Liver (tissue), 9 donors: ENCODE measurements around the gene GAS2L1. TPM values are rescaled to one million over a fixed set of nuclear protein-coding genes. Genes with fewer than 3 reads are reported as not detected.

Source experiments
- DNase-seq: peaks from one replicate; pipeline ENCODE4 v3.0.0-alpha.2; 2017; ENCODE audit warnings: low spot score
- H3K27ac ChIP-seq, 2 donors: one replicate each; pipeline ENCODE4 v1.7.0; 2013; ENCODE audit warnings: inconsistent platforms in 2 of 2, low read length in 2 of 2, control low read depth in 1 of 2, low read depth in 1 of 2, mild to moderate bottlenecking in 1 of 2
- H3K27me3 ChIP-seq, 4 donors: one replicate each; pipeline versions ENCODE4 v1.6.1 to v1.7.0; 2013; ENCODE audit warnings: low read length in 3 of 4, inconsistent platforms in 1 of 4, mild to moderate bottlenecking in 1 of 4, moderate library complexity in 1 of 4; ENCODE audit not compliant: control insufficient read depth in 4 of 4, insufficient read depth in 4 of 4
- H3K36me3 ChIP-seq, 4 donors: one replicate each; pipeline versions ENCODE4 v1.6.1 to v1.7.0; 2013; ENCODE audit warnings: low read length in 3 of 4, mild to moderate bottlenecking in 3 of 4, low read depth in 1 of 4, moderate library complexity in 1 of 4; ENCODE audit not compliant: control insufficient read depth in 4 of 4, insufficient read depth in 3 of 4
- H3K4me1 ChIP-seq, 4 donors: one replicate each; pipeline versions ENCODE4 v1.6.1 to v1.7.0; 2013; ENCODE audit warnings: low read length in 3 of 4, mild to moderate bottlenecking in 3 of 4, moderate library complexity in 1 of 4; ENCODE audit not compliant: control insufficient read depth in 4 of 4, insufficient read depth in 4 of 4
- H3K4me3 ChIP-seq, 3 donors: one replicate each; pipeline versions ENCODE4 v1.6.1 to v1.7.0; 2013; ENCODE audit warnings: low read length in 3 of 3, control low read depth in 1 of 3, low read depth in 1 of 3, mild to moderate bottlenecking in 1 of 3
- H3K9ac ChIP-seq, 2 donors: one replicate each; pipeline ENCODE4 v1.7.0; 2013; ENCODE audit warnings: low read length in 2 of 2, mild to moderate bottlenecking in 2 of 2, moderate library complexity in 2 of 2, control low read depth in 1 of 2, low read depth in 1 of 2
- H3K9me3 ChIP-seq, 4 donors: one replicate each; pipeline versions ENCODE4 v1.6.1 to v1.7.0; 2013; ENCODE audit warnings: low read length in 3 of 4; ENCODE audit not compliant: control insufficient read depth in 4 of 4
- ATF3 ChIP-seq: IDR thresholded peaks from 2 replicates; pipeline ENCODE4 v1.6.1; 2016; ENCODE audit warnings: antibody characterized with exemption
- CTCF ChIP-seq: fragments of 150-350 bp; IDR thresholded peaks from 2 replicates; pipeline ENCODE4 v1.5.1; 2017; ENCODE audit warnings: improper control_type of control experiment, low read depth, low read length; ENCODE audit not compliant: missing input control
- EGR1 ChIP-seq, 2 donors: IDR thresholded peaks; 2 replicates each; pipeline ENCODE4 v1.6.1; 2016 to 2018; ENCODE audit warnings: antibody characterized with exemption in 2 of 2, low read depth in 2 of 2
- FOXA1 ChIP-seq: IDR thresholded peaks from 2 replicates; pipeline ENCODE4 v1.6.1; 2016; ENCODE audit warnings: antibody characterized with exemption
- FOXA2 ChIP-seq: IDR thresholded peaks from 2 replicates; pipeline ENCODE4 v1.6.1; 2016; ENCODE audit warnings: antibody characterized with exemption
- GABPA ChIP-seq, 2 donors: IDR thresholded peaks in 1 of 2; conservative IDR thresholded peaks in 1 of 2; 2 replicates each; pipeline ENCODE4 v1.6.1; 2016; ENCODE audit warnings: antibody characterized with exemption in 2 of 2, mild to moderate bottlenecking in 1 of 2, moderate library complexity in 1 of 2
- HNF4A ChIP-seq, 2 donors: conservative IDR thresholded peaks; 2 replicates each; pipeline ENCODE4 v1.6.1; 2016; ENCODE audit warnings: antibody characterized with exemption in 2 of 2, mild to moderate bottlenecking in 2 of 2
- HNF4G ChIP-seq: IDR thresholded peaks from 2 replicates; pipeline ENCODE4 v1.6.1; 2016; ENCODE audit warnings: antibody characterized with exemption
- JUND ChIP-seq, 2 donors: IDR thresholded peaks; 2 replicates each; pipeline ENCODE4 v1.6.1; 2016; ENCODE audit warnings: antibody characterized with exemption in 2 of 2
- MAX ChIP-seq: IDR thresholded peaks from 2 replicates; pipeline ENCODE4 v1.6.1; 2016; ENCODE audit warnings: antibody characterized with exemption
- NR2F2 ChIP-seq: IDR thresholded peaks from 2 replicates; pipeline ENCODE4 v1.6.1; 2016; ENCODE audit warnings: antibody characterized with exemption
- RAD21 ChIP-seq, 2 donors: IDR thresholded peaks; 2 replicates each; pipeline ENCODE4 v1.6.1; 2016; ENCODE audit warnings: antibody characterized with exemption in 2 of 2, mild to moderate bottlenecking in 2 of 2
- REST ChIP-seq: IDR thresholded peaks from 2 replicates; pipeline ENCODE4 v1.6.1; 2016; ENCODE audit warnings: antibody characterized with exemption, mild to moderate bottlenecking
- RXRA ChIP-seq, 2 donors: IDR thresholded peaks; 2 replicates each; pipeline ENCODE4 v1.6.1; 2017 to 2018; ENCODE audit warnings: antibody characterized with exemption in 2 of 2, mild to moderate bottlenecking in 1 of 2
- SP1 ChIP-seq: IDR thresholded peaks from 2 replicates; pipeline ENCODE4 v1.6.1; 2018; ENCODE audit warnings: antibody characterized with exemption, mild to moderate bottlenecking
- TAF1 ChIP-seq: conservative IDR thresholded peaks from 2 replicates; pipeline ENCODE4 v1.6.1; 2016; ENCODE audit warnings: antibody characterized with exemption, mild to moderate bottlenecking
- YY1 ChIP-seq: IDR thresholded peaks from 2 replicates; pipeline ENCODE4 v1.6.1; 2016; ENCODE audit warnings: antibody characterized with exemption, mild to moderate bottlenecking
- ZBTB33 ChIP-seq: IDR thresholded peaks from 2 replicates; pipeline ENCODE4 v1.6.1; 2016; ENCODE audit warnings: antibody characterized with exemption
- WGBS: extraction: QIAGEN DNeasy Blood & Tissue Kit; methylation state at CpG from one replicate; pipeline ENCODE4 v1.1.7; 2013; 5-methylcytosine and 5-hydroxymethylcytosine counted together
- polyA plus RNA-seq, 2 donors: library from polyadenylated mRNA; stranded (reverse) in 1 of 2; unstranded in 1 of 2; fragments of 200-250 nt in 1 of 2; fragments of >200 nt in 1 of 2; fragmentation: Nextera tagmentation in 1 of 2; extraction: Ambion mirVana in 1 of 2; gene quantifications; one replicate each; pipeline versions ENCODE4 v1.2.1 to v1.2.3, GENCODE V29; 2013 to 2015
- total RNA-seq, 2 donors: library from RNA; depleted of rRNA; stranded (reverse); fragments of >200 nt; gene quantifications; one replicate each; pipeline ENCODE4 v1.2.3, GENCODE V29; 2014
- donor health status: healthy.
- donor health status: healthy.
- donor health status: healthy.
- donor health status: healthy.
- donor health status: healthy.

Gene GAS2L1
- total and polyA plus RNA-seq, 4 donors: 4.0 to 11.4 (median 8.9) TPM

GRCh38 chr22:29335656-29336055, 29.2 kb downstream of the GAS2L1 start:
- TF ChIP-seq TAF1 (no peak), RAD21 (IDR thresholded peaks at IDR 0.05) (no peak), ZBTB33 (no peak), NR2F2 (no peak), FOXA1 (no peak), EGR1 (IDR thresholded peaks at IDR 0.05; ENCODE audit: low read depth in 2 of 2) (no peak)
- Histone ChIP-seq H3K9ac (no peak overlapping the region), H3K27me3 (no peaks in the 10 kb centered on the region), H3K4me3 (no peak overlapping the region), H3K36me3 (peaks cover 7 to 33% (median 12%) of the 10 kb centered on the region in 4 donors), H3K4me1 (peaks cover 5 to 49% (median 38%) of the 10 kb centered on the region in 4 donors), H3K27ac (peak overlapping the region in 1 of 2 donors; percentile 94), H3K9me3 (no peaks in the 10 kb centered on the region)
- no peak for DNase-seq
- whole genome bisulfite sequencing: 91% methylated on average over 11 of the region's 11 CpGs

- TF ChIP-seq JUND (IDR thresholded peaks at IDR 0.05): peak in 1 of 2 donors; percentile 39
- no peak for TF ChIP-seq FOXA1
- no peak for TF ChIP-seq CTCF
- peak; percentile 69 for TF ChIP-seq YY1
- TF ChIP-seq ATF3: no peak
- TF ChIP-seq FOXA2: no peak
- TF ChIP-seq TAF1: no peak
- TF ChIP-seq MAX: peak; percentile 45
- TF ChIP-seq NR2F2: peak; percentile 30
- TF ChIP-seq RAD21 (IDR thresholded peaks at IDR 0.05): peak; percentile 23 to 38
- TF ChIP-seq HNF4A (conservative IDR thresholded peaks at IDR 0.05): peak; percentile 74 to 76
- TF ChIP-seq REST: peak; percentile 28
- peak; percentile 74 to 76 for TF ChIP-seq RXRA (IDR thresholded peaks at IDR 0.05)
- no peak for TF ChIP-seq EGR1 (IDR thresholded peaks at IDR 0.05; ENCODE audit: low read depth in 2 of 2)
- TF ChIP-seq SP1: peak; percentile 94
- TF ChIP-seq ZBTB33: no peak
- TF ChIP-seq HNF4G: no peak
- TF ChIP-seq GABPA (IDR thresholded peaks at IDR 0.05 in 1 of 2, conservative IDR thresholded peaks at IDR 0.05 in 1 of 2): no peak
- Histone ChIP-seq H3K4me1 (peaks cover 5 to 45% (median 37%) of the 10 kb centered on the region in 4 donors), H3K9ac (no peak overlapping the region), H3K27me3 (no peaks in the 10 kb centered on the region), H3K36me3 (peaks cover 12 to 37% (median 21%) of the 10 kb centered on the region in 4 donors), H3K9me3 (no peaks in the 10 kb centered on the region), H3K27ac (peak overlapping the region; percentile 84 to 94), H3K4me3 (peak overlapping the region in 2 of 3 donors; percentile 1 to 29)
- 35% methylated on average over 14 of the region's 14 CpGs for WGBS
- no peak for DNase-seq
Observed at GRCh38 chr22:29336751-29337490, 30.5 kb downstream of the GAS2L1 start.
